Activated CD8-positive, alpha-beta memory T cell treated with anti-CD3 and anti-CD28 coated beads for 4 hours (primary cell): ENCODE data around the gene ALDH9A1.
"Not testable (repeated sequence)": the region's sequence is repeated elsewhere in the genome, so short reads cannot be mapped to it uniquely, and the experiment has no call there.

Experiments
- DNase-seq, 2 donors: peaks; one replicate each; pipeline ENCODE4 v3.0.0-alpha.2; 2020; ENCODE audit warnings: low read depth in 2 of 2

Gene ALDH9A1

DNA sequence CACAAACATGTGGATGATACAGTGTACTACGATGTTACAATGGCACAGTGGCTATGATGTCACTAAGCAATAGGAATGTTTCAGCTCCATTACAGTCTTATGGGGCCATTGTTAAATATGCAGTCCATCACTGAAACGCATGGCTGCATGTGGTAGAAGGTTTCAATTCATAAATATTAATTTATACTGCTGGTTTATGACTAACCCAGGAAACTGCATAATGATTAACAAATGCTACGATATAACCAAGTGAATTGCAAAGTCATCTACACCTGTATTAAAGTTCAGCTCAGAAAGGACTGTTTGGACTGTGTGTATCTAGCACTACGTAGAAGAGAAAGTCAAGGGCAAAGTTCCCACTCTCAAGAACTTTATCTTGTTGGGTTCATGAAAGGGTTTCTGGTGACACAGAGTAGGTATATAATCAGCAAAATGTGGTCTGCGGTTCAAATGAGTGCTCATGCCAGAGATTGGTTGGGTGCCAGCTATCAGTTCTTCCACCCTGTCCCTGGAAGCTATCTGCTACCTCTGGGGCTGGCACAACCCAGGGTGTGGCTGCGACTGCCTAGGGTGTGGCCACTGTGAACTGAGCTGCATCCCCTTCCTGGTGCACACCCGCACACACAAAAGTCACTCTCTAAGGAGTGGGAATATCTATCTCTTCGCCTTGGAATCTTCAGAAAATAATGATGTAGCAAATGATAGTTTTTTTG, 52.6 kb downstream of the ALDH9A1 start:
- peak in 1 of 2 donors; percentile 10 for DNase-seq

DNA sequence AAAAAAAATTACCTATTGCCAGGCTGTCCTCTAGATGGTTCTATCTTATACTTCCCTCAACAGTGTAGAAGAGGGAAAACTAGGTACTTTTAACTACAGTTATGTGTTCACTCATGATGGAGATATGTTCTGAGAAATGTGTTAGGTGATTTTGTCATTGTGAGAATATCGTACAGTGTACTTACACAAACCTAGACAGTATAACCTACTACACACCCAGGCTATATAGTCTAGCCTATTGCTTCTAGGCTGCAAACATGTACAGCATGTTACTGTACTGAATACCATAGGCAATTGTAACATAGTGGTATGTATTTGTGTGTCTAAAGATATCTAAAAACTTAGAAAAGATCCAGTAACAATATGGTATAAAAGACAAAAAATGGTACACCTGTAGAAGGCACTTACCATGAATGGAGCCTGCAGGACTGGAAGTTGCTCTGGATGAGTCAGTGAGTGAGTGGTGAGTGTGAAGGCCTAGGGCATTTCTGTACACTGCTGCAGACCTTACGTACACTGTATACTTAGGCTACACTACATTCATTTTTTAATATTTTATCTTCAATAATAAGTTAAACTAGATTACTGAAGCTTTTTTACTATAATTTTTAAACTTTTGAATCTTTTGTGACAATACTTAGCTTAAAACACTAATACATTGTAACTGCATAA, 54.2 kb downstream of the ALDH9A1 start:
- no peak for DNase-seq

DNA sequence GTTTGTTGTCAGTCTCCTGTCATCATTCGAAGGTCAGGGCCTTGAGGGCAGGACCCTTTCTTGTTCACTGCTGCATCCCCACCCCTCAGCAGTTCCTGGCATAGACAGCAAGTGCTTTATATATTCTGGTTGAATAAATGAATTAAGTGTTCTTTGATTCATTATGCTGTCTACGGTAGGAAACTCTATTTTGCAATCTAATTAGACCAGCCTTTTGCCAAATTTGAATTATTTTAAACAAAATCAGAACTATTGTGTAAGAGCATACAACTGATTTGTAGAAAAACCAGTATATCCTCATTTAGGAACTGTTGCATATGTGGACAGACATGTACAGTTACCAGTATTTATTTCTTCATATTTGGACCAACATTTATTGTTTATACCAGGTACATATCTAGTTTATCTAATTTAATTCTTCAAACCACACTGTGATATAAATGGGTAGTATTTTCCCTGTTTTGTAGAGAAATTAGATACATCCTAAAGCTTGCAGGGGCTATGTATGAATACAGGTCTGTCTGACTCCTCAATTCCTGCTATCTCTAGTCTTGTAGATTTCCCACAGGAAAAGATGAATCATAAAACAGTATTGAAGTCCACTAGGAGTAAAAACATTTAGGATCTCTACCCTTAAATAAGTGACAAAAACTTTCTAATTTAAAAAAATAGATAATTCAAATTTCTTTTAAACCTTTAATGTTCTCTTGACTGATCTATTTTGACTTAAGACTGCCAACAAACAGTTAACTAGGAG, 57.0 kb downstream of the ALDH9A1 start:
- DNase-seq = no peak

DNA sequence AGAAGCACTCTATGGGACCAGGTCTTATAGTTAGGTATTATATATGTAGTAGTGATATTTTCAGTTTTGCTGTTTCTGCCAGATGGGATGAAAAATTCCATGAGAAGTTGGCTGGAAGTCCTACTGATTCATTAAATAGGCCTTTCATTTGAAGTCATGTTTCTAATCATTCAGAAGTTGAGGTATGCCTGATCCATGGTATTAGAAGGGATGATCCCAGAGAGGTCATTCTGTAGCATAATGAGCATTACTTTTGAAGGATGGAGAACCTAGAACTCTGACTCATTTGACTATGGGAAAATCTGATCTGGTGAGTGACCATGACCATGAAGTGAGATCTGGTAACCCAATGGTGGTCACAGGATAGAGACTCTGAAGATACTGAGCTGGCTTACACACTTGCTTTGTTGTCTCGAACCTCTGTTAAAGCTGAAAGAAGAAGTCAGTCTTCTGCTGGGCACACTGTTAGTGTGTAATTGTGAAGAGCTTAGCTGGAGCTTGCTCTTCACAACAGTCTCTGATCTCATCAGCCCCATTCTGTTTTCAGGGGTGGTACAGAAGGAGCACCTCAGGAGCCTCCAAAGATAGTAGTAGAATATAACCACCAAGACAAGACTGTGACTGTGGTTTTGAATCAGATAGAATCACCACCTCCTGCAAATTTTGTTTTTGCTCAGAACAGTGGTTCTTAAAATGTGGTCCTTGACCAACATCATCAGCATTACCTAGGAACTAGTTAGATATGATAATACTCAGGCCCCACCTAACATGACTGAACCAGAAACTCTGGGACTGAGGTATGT, 58.3 kb downstream of the ALDH9A1 start:
- DNase-seq = no peak

DNA sequence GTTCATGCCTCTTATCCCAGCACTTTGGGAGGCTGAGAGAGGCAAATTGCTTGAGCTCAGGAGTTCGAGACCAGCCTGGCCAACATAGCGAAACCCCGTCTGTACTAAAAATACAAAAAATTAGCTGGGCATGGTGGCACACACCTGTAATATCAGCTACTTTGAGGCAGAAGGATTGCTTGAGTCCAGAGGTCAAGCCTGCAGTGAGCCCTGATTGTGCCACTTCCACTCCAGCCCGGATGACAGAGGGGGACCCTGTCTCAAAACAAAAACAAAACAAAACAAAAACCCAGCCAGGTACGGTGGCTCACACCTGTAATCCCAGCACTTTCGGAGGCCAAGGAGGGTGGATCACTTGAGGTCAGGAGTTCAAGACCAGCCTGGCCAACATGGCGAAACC, 60.2 kb downstream of the ALDH9A1 start:
- DNase-seq = not testable (repeated sequence)

DNA sequence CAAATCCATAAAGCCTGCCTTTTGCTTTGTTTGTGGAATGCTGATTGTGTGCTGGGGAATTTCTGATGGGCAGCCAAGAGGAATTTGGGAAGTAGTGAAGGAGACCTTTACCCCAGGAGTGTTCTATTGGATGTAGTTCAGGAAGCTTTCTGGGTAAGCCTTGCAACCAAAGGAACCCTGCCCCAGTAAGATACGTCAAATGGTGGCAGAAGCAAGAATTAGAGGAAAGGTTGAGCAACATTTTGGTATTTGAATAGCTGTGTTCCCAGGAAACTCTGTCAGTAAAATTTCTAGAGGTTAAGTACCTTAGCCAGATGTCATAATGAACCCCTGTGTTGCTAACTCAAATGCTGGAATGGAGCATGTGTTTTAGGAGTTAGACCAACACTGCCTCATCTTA, 60.9 kb downstream of the ALDH9A1 start:
- DNase-seq = no peak

DNA sequence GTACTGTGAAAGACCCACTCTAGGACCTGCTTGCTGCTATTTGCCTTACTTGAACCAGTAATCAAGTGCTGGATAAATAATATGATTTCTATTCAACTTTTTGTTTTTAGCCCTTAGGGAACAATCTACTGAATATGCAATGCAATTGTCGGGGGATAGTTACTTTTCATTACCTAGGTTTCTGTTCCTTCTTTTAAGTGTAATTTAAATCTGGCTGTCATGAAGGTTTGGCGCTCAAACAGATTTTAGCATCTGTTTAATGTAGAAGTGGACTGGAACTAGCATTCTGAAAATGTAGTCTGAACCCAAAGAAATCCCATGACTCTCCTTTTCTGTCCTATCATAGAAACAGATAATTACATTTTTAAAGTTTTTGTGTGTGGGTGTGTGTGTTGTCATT, 62.5 kb downstream of the ALDH9A1 start:
- no peak for DNase-seq

DNA sequence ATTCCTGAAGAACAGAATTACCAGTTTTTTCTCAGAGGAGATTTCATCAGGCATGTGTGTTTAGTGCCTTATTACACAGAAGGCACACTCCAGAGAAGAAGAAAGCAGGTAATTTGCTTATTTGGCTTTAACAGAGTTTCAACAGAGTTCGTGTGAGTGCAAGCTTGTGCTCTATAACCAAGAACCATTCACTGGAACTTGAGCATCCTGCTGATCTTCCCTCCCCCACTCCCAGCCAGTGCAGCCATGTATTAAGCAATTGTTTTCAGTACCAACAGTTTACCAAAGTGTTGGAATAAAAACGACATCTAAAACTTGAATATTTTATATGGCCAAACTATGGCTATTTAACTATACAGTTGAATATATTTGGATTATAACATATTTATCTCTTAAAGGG, 63.0 kb downstream of the ALDH9A1 start:
- no peak for DNase-seq

DNA sequence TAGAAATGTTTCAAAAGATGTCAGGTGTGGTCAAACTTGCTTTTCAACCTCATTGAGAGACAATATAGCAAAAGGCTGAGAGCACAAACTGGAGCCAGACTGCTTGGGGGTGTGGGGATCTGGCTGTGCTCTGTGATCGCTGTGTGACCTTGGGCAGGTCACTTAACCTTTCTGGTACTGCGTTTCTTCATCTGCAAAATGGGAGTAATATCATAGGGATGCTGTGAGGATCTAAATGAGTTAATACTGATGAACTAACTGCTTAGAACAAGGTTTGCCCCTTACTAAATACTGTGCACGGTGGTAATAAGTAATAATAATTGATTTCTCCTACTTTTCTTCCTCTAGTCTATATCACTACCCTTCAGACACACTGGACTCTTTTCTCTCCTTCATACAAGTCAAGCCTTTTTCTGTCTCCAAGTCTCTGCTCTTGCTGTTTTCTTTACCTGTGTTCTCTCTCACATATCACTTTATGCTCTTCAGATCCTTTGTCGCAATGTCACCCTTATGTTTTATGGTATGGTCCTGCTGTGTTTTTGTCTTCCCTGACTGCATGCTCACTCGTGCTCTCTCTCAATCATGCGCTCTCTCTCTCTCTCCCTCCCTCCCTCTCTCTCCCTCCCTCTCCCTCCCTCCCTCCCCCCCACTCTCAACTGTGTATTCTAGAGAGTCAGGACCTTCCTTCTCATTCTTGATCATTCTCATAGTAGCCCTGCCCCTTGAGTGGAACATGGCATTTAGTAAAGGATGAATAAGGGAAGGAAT, 64.0 kb downstream of the ALDH9A1 start:
- DNase-seq = no peak

DNA sequence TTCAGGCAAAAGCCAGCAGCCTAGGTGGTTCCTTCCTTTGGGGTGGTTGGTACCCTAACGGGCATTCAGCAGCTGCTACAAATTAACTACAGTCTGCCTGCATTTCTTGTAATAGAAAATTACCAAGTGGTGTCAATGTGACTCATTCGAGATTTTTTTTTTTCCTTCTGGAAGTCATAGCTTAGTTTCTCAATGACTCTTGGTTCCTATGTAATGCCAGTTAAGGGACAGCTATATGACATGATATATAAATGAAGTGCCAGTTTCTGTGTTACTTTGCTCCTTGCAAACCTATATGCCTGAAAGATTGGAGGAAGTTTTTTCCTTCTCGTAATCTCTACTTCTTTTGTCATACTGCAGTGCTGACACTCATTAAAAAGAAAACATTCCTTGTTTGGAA, 64.7 kb downstream of the ALDH9A1 start:
- no peak for DNase-seq

DNA sequence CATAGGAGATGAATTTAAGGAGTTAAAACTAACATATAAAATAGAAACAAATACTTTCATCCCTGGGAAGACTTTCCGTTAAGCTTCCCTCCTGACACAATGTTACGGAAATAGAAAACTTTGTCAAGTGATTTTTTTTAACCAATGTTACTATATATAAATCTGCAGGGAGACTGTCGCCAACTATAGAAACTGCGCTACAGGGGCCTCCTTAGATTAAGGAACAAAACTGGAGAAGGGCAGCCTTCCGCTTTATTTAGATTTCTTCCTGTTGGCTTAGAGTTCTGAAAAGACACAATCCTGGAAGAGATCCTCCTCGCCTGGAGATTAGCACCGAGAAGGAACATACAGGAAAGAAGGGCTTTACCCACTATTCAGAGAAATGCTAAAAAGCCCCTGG, 65.9 kb downstream of the ALDH9A1 start:
- no peak for DNase-seq

DNA sequence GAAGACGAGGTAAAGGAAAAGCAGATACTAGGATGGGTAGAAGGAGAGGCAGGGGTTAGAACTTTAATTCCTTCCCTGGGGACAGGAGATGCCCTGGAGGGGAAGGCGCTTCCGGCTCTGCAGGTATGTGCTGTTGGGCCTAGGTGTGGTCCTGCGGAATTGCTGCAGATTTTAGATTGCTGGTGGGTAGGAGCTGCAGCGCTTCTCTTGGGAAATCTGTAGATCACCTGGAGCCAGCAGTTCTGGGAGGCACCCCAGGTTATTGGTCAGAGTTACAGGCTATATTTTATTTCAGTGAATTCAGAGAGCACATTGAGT, 66.3 kb downstream of the ALDH9A1 start:
- no peak for DNase-seq

DNA sequence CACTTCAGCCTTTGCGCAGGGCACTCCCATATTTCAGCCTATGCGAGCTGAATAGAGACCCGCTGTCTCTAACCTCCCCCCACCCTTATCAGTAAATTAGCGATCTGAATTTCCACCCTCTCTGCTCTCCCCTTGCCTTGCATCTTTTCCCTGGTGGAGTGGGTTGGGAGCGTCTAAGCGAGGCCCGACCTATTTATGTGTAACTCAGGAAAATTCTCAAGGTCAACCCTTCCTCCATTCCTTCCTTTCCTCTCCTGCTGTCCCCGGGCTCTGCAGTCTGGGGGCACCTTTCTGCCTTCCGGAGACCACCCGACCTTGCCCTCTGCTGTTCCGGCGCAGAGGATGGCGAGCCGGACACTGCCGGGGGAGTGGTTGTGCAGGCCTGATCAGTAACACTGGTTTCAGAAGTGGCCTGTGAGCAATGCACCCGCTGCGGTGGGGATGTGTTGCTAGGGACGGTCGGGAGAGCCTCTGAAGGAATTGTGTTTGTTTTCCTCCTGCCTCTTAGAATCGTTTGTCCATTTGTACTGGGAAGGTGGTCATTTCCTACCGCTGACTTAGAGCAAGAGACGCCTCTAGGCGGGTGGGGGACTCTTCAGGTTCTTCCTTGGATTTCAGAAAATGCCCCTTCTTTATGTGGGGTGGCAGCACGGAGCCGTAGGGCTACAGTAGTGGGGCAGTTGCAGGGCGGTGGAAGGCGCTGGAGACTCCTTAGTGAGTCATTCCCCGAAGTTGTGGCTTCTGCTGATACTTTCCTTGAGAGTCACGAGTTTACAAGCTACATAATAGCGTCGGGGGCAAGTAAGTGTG, 66.8 kb downstream of the ALDH9A1 start:
- no peak for DNase-seq

DNA sequence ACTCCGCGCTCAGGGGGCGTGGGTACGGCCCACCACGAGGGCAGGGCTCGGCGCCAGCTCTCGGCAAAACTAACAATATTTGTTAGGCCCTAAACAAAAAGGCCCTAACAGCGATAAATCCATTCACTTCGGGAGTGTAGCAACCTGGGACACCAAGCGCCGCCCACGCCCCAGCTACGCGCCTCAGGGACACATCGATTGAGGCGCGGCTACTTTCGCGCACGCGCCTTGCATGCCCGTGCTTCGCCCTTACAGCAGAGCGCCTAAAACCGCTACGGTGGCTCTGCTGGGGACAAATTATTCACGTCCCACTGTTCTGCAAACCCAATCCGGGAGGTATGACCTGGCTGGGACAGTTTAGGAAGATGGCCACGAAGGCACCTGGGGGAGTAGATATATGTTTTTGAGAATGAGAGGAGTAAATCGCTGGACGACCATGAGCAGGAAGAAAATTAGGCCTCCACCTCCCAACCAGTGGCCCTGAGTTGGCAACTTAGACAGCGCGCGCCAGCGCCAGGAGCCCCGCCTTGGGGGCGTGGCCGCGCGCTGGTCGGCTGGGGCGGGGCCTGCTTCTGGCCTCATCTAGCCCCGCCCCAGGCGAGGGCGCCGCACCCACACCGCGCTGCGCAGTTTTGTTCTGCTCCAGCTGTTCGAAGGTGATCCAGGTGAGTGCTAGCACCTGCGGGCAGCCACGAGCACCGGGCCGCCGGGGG, 67.6 kb downstream of the ALDH9A1 start, which contains the start of gene MGST3:
Gene MGST3 (plus strand): TSS at position 606 of the 713 bp plus-strand sequence. CDS start 18,614 bp downstream, outside the sequence.
- peak; percentile 89 to 91 for DNase-seq

DNA sequence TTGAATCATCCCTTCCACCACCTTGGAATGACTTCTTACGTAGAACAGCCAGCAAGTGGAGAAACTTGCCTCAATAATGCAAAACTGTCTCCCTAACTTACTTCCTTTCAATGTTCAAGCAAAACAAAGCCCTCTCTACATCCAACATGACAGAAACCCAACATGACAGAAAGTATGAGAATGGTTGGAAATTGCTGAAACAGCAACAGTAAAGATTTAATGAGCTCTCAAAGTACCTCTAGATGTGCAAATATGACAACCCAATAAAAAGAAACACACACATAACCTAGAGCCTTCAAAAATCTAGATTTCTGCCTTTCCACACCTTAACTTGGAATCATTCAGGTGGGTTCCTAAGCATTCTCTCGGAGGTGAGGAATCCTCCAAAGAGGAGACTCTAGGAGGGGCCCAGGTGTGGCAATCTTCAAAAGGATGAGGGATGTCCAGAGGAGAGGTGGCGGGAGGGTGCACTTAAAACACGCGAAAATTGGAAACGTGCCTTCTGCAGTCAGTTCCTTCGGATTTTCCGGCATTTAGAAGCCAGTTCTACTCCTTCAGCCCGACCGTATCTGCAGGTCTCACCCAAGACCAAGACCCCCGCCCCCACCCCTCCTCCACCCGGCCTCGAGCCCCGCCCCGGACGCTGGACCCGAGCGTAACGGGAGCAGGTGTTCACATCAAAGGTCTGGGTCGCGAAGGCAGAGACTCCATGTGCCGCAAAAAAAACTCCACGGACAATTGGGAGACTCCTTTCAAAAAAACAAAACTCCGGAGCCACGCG, 68.3 kb downstream of the ALDH9A1 start:
- no peak for DNase-seq

DNA sequence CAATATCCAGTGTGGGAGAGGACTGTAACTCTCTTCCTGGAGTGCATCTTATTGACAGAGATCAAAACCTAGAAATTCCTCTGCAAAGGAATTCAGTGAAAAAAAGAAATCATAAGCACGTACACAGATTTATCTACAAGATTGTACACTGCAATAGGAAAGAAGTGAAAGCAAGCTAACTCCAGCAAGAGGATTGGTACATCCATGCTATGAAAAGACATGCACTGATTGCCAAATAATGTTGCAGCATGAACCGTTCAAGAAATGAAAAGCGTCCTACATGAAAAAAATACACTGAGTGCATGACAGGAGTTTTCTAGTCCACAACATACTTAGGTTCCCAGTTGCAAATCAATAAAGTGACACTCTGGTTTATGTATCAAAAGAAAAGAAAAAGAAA, 69.2 kb downstream of the ALDH9A1 start:
- no peak for DNase-seq

DNA sequence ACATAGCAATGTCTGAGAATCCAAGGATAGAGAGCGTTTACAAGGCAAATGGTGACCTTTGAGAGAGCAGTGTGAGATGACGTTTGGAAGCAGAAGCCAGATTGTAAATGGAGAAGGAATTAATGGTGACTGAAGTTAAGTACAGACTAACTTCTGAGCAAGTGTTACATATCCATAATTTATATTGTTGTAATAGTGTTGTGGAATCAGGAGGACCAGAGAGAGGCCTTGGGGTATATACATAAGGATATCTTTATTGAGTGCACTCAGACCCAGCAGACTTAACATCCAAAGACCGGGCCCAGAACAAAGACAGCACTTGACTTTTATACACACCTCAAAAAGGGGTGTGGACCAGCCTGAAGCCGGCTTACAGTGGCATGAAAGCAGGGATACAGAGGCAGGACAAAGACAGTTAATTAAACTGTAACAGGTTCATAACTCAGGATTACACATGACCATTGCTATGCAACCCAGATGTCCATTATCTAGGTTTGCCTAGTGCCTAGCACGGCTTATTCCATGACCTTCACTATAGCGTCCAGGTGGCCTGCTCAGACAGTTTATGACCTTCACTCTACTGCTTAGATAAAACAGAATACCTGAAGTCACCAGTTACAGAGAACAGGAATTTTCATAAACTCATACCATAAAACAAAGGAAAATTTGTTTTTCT, 70.1 kb downstream of the ALDH9A1 start:
- DNase-seq = no peak

DNA sequence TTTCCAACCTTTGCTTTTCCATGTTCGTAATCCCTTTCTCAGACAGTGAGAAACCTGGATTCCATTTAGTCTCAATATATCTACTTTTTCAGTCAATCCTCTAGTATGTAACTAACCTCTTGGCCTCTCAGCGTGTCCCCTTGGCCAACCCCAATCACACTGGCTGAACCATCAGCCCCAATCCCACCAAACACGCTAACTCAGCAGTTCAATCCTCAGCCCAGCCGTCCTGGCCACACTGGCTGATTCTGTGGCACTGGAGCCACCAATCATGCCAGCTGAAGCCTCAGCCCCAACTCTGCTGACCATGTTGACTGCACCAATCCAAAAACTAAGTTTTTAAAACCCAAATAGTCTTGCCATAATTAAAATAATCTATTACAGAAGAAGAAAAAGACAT, 73.9 kb downstream of the ALDH9A1 start:
- DNase-seq = no peak
